ENCODE data around the gene TNP2. TPM values are rescaled to one million over a fixed set of nuclear protein-coding genes. Genes with fewer than 3 reads are reported as not detected.

TNP2 gene
- polyA plus RNA-seq, 3 donors: not detected

- Histone ChIP-seq H3K27ac (ENCODE audit: low read depth in 1 of 2, low read length in 2 of 2) (no peak overlapping the region), H3K9me3 (replicated peaks in 1 of 2; ENCODE audit: control insufficient read depth in 1 of 2, insufficient read depth in 1 of 2, low read length in 2 of 2) (no peaks in the 10 kb centered on the region), H3K36me3 (replicated peaks in 1 of 2; ENCODE audit: control insufficient read depth in 1 of 2, insufficient read depth in 2 of 2, low read length in 2 of 2) (no peaks in the 10 kb centered on the region), H4K20me1 (ENCODE audit: insufficient read depth, low read length) (no peaks in the 10 kb centered on the region), H3K4me2 (replicated peaks; ENCODE audit: extremely low read depth, low read length, poor library complexity, severe bottlenecking) (no peak overlapping the region), H3K9ac (ENCODE audit: insufficient read depth, low read length, poor library complexity, severe bottlenecking) (no peak overlapping the region), H2AFZ (ENCODE audit: insufficient read depth, low read depth, low read length, poor library complexity, severe bottlenecking) (no peak overlapping the region), H3K4me1 (ENCODE audit: control insufficient read depth in 1 of 2, insufficient read depth in 2 of 2, low read length in 2 of 2) (peaks cover 49 to 52% of the 10 kb centered on the region in 2 donors), H3K4me3 (replicated peaks in 1 of 3; ENCODE audit: low read depth in 2 of 3, low read length in 3 of 3) (no peak overlapping the region), H3K79me2 (ENCODE audit: insufficient read depth, low read length) (no peaks in the 10 kb centered on the region), H3K27me3 (ENCODE audit: control insufficient read depth in 2 of 2, insufficient read depth in 2 of 2, low read length in 2 of 2) (peaks cover 0 to 9% of the 10 kb centered on the region in 2 donors)
- no peak for TF ChIP-seq CTCF (IDR thresholded peaks at IDR 0.05)
- intact Hi-C loops (cut with micrococcal nuclease): loop anchor here (5.0 kb wide), 3 partner anchors 34 to 49 kb away; partner anchors contain the start of gene RMI2 (in 1 of the 2)
- Mint-ChIP-seq H3K27me3 (ENCODE audit: low read depth in 3 of 3) (peaks cover 23 to 44% (median 27%) of the 10 kb centered on the region in 3 donors), H3K9me3 (peaks cover 0 to 2% (median 0%) of the 10 kb centered on the region in 7 donors), H3K4me1 (peaks cover 53% of the 10 kb centered on the region), H3K4me3 (peak overlapping the region in 1 of 2 donors; percentile 80), H3K36me3 (peaks cover 0 to 7% of the 10 kb centered on the region in 2 donors), H3K27ac (peak overlapping the region in 4 of 7 donors; percentile 46 to 79 (median 63))
- no peak for DNase-seq
- WGBS (ENCODE audit: insufficient coverage): 70% methylated on average over 5 of the region's 8 CpGs
Observed at GRCh38 chr16:11312718-11313492, 43.8 kb upstream of the TNP2 start.

GRCh38 chr16:11310997-11311561 lies 42.0 kb upstream of the TNP2 start:
- H3K4me2 ChIP-seq (replicated peaks; ENCODE audit: extremely low read depth, low read length, poor library complexity, severe bottlenecking): peak overlapping the region; percentile 50
- Mint-ChIP-seq H3K9me3 (peaks cover 0 to 2% (median 0%) of the 10 kb centered on the region in 7 donors), H3K4me1 (peaks cover 70% of the 10 kb centered on the region), H3K27ac (peak overlapping the region; percentile 57 to 92 (median 85)), H3K4me3 (peak overlapping the region; percentile 39 to 59), H3K27me3 (ENCODE audit: low read depth in 3 of 3) (peaks cover 18 to 31% (median 21%) of the 10 kb centered on the region in 3 donors), H3K36me3 (peaks cover 0 to 7% of the 10 kb centered on the region in 2 donors)
- 66% methylated on average over 4 of the region's 10 CpGs for WGBS (ENCODE audit: insufficient coverage)
- intact Hi-C loops (cut with micrococcal nuclease): loop anchor here (5.0 kb wide), 3 partner anchors 36 to 51 kb away; partner anchors contain the start of gene RMI2 (in 1 of the 2)
- H3K36me3 ChIP-seq (replicated peaks in 1 of 2; ENCODE audit: control insufficient read depth in 1 of 2, insufficient read depth in 2 of 2, low read length in 2 of 2): no peaks in the 10 kb centered on the region
- H4K20me1 ChIP-seq (ENCODE audit: insufficient read depth, low read length): no peaks in the 10 kb centered on the region
- H3K4me3 ChIP-seq (replicated peaks in 1 of 3; ENCODE audit: low read depth in 2 of 3, low read length in 3 of 3): peak overlapping the region in 1 of 3 experiments; percentile 41
- no peak overlapping the region for H3K9ac ChIP-seq (ENCODE audit: insufficient read depth, low read length, poor library complexity, severe bottlenecking)
- H2AFZ ChIP-seq (ENCODE audit: insufficient read depth, low read depth, low read length, poor library complexity, severe bottlenecking): no peak overlapping the region
- peaks cover 67 to 70% of the 10 kb centered on the region in 2 donors for H3K4me1 ChIP-seq (ENCODE audit: control insufficient read depth in 1 of 2, insufficient read depth in 2 of 2, low read length in 2 of 2)
- no peaks in the 10 kb centered on the region for H3K79me2 ChIP-seq (ENCODE audit: insufficient read depth, low read length)
- no peak for TF ChIP-seq CTCF (IDR thresholded peaks at IDR 0.05)
- H3K9me3 ChIP-seq (replicated peaks in 1 of 2; ENCODE audit: control insufficient read depth in 1 of 2, insufficient read depth in 1 of 2, low read length in 2 of 2): no peaks in the 10 kb centered on the region
- peak overlapping the region; percentile 36 to 72 for H3K27ac ChIP-seq (ENCODE audit: low read depth in 1 of 2, low read length in 2 of 2)
- peaks cover 0 to 9% of the 10 kb centered on the region in 2 donors for H3K27me3 ChIP-seq (ENCODE audit: control insufficient read depth in 2 of 2, insufficient read depth in 2 of 2, low read length in 2 of 2)
- peak; percentile 73 to 84 (median 76) for DNase-seq

Data from CD14-positive monocyte (primary cell).